HepG2 (cell line): Measurements from ENCODE around the gene NDUFV1. TPM values are rescaled to one million over a fixed set of nuclear protein-coding genes. Genes with fewer than 3 reads are reported as not detected.

Experiments
- CHD4 ChIP-seq: fragments of 200-600 bp; sonication (generic); IDR thresholded peaks from 2 replicates; pipeline ENCODE4 v1.7.0; 2017; ENCODE audit warnings: mild to moderate bottlenecking, low read length, borderline replicate concordance
- ESRRA ChIP-seq: sonication (generic); formaldehyde crosslinking; IDR thresholded peaks from 2 replicates; pipeline ENCODE4 v1.5.1; 2020; ENCODE audit warnings: mild to moderate bottlenecking, low read depth, missing genetic modification reagents
- JDP2 ChIP-seq: sonication (generic); formaldehyde crosslinking; IDR thresholded peaks from 2 replicates; pipeline ENCODE4 v1.8.1; 2022; ENCODE audit warnings: missing genetic modification reagents, borderline replicate concordance
- KDM1A ChIP-seq: IDR thresholded peaks from 2 replicates; pipeline ENCODE4 v1.6.1; 2016; ENCODE audit warnings: missing compliant biosample characterization
- MEF2D ChIP-seq: sonication (generic); formaldehyde crosslinking; IDR thresholded peaks from 2 replicates; pipeline ENCODE4 v1.5.1; 2020; ENCODE audit warnings: mild to moderate bottlenecking, missing genetic modification reagents
- MEIS2 ChIP-seq: sonication (generic); formaldehyde crosslinking; IDR thresholded peaks from 2 replicates; pipeline ENCODE4 v1.9.0; 2021; ENCODE audit warnings: mild to moderate bottlenecking, missing genetic modification reagents
- MIER3 ChIP-seq: IDR thresholded peaks from 2 replicates; pipeline ENCODE4 v1.6.1; 2016; ENCODE audit warnings: missing compliant biosample characterization, borderline replicate concordance
- MXI1 ChIP-seq: IDR thresholded peaks from 3 replicates; pipeline ENCODE4 v1.6.1; 2012; ENCODE audit warnings: low read depth, low read length, inconsistent platforms, borderline replicate concordance
- NFE2 ChIP-seq: sonication (generic); formaldehyde crosslinking; IDR thresholded peaks from 2 replicates; pipeline ENCODE4 v1.4.0; 2020; ENCODE audit warnings: missing genetic modification reagents
- NR1H2 ChIP-seq: sonication (generic); formaldehyde crosslinking; IDR thresholded peaks from 2 replicates; pipeline ENCODE4 v1.8.1; 2022; ENCODE audit warnings: low read depth, missing genetic modification reagents, borderline replicate concordance
- REXO4 ChIP-seq: sonication (generic); formaldehyde crosslinking; IDR thresholded peaks from 2 replicates; pipeline ENCODE4 v1.8.0; 2022; ENCODE audit warnings: missing genetic modification reagents, mild to moderate bottlenecking, borderline replicate concordance
- RFXANK ChIP-seq: IDR thresholded peaks from 2 replicates; pipeline ENCODE4 v1.6.1; 2016
- RNF2 ChIP-seq: fragments of 450-650 bp; conservative IDR thresholded peaks from 2 replicates; pipeline ENCODE4 v1.6.1; 2016; ENCODE audit warnings: low read depth
- SMAD1 ChIP-seq: sonication (generic); formaldehyde crosslinking; IDR thresholded peaks from 2 replicates; pipeline ENCODE4 v1.4.0; 2020; ENCODE audit warnings: missing genetic modification reagents, low read depth, mild to moderate bottlenecking, borderline replicate concordance
- ZKSCAN5 ChIP-seq: sonication (generic); formaldehyde crosslinking; IDR thresholded peaks from 2 replicates; pipeline ENCODE4 v1.5.1; 2020; ENCODE audit warnings: mild to moderate bottlenecking, missing genetic modification reagents
- ZNF232 ChIP-seq: sonication (generic); formaldehyde crosslinking; IDR thresholded peaks from 2 replicates; pipeline ENCODE4 v1.4.0; 2020; ENCODE audit warnings: missing genetic modification reagents, borderline replicate concordance
- ZNF251 ChIP-seq: sonication (generic); formaldehyde crosslinking; IDR thresholded peaks from 2 replicates; pipeline ENCODE4 v1.9.0; 2021; ENCODE audit warnings: mild to moderate bottlenecking, missing genetic modification reagents
- ZNF354B ChIP-seq: sonication (generic); formaldehyde crosslinking; IDR thresholded peaks from 2 replicates; pipeline ENCODE4 v1.8.0; 2022; ENCODE audit warnings: mild to moderate bottlenecking, missing genetic modification reagents
- ZNF562 ChIP-seq: sonication (generic); formaldehyde crosslinking; IDR thresholded peaks from 2 replicates; pipeline ENCODE4 v1.8.0; 2022; ENCODE audit warnings: missing genetic modification reagents, borderline replicate concordance
- ZNF563 ChIP-seq: sonication (generic); formaldehyde crosslinking; IDR thresholded peaks from 2 replicates; pipeline ENCODE4 v1.8.0; 2022; ENCODE audit warnings: mild to moderate bottlenecking, moderate library complexity, missing genetic modification reagents
- ZSCAN21 ChIP-seq: sonication (generic); formaldehyde crosslinking; IDR thresholded peaks from 2 replicates; pipeline ENCODE4 v1.8.0; 2022; ENCODE audit warnings: mild to moderate bottlenecking, missing genetic modification reagents, moderate library complexity, borderline replicate concordance
- polyA plus RNA-seq, 8 experiments: library from polyadenylated mRNA; depleted of rRNA in 3 of 8; stranded (reverse) in 7 of 8; unstranded in 1 of 8; fragments of >200 nt; fragmentation: Illumina TruSeq in 4 of 8; extraction: Trizol in 4 of 8; gene quantifications; 2 replicates each; pipeline versions ENCODE4 v1.2.1 to v1.2.3, GENCODE V29; 2011 to 2016; ENCODE audit warnings: low read depth in 4 of 8, missing spikeins in 1 of 8, mixed read lengths in 1 of 8; ENCODE audit not compliant: insufficient read depth in 1 of 8
- total RNA-seq, 5 experiments: library from RNA; depleted of rRNA; stranded (reverse); fragments of >200 nt; fragmentation: Illumina TruSeq; extraction: Trizol; gene quantifications; 2 replicates each; pipeline ENCODE4 v1.2.3, GENCODE V29; 2016; ENCODE audit warnings: low read depth in 1 of 5
- TF ChIP-seq, protein P1 (sequence below): sonication (generic); formaldehyde crosslinking; IDR thresholded peaks from 2 replicates; pipeline ENCODE4 v1.5.0; 2020; ENCODE audit warnings: mild to moderate bottlenecking, missing genetic modification reagents
- TF ChIP-seq, protein P2 (sequence below): sonication (generic); formaldehyde crosslinking; IDR thresholded peaks from 2 replicates; pipeline ENCODE4 v1.5.0; 2020; ENCODE audit warnings: mild to moderate bottlenecking, missing genetic modification reagents

The NDUFV1 gene
- total and polyA plus RNA-seq, 2 of the 13 experiments (the other 11 are each of a cell fraction or from before 2014, with no cell fraction given), result 88.9 to 137 TPM

DNA sequence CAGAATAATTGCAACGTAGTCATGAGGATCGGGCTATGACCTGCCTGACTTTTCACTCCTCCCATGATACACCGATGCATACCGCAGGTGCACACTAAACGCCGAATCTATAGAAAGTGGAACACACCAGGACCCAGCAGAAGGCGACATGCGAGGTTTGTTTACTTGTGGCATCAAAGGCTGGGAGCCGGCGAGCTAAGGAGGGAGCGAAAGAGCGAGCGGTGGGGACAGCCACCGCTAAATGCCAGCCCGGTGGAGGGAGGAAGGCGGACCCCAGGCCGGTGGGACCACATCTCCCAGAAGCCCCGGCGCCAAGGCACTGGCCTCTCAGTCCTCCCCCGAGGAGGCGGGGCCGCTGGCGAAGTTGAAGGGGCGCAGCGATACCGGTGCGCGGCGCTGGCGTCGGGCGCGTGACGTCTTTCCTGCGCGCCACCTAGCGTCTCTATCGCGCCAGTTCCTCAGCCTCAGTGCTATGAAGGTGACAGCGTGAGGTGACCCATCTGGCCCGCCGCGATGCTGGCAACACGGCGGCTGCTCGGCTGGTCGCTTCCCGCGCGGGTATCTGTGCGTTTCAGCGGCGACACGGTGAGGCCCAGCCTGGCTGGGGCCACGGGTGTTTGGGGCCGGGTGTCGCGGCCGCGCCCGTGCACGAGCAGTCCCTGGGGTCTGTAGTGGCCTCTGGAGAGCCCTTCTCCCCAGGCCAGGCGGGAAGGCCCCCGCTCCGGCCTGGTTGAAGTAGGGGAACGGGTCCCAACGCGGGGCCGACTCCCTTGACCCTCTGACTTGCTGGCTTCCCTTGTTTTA lies at the start of gene NDUFV1 (continued):
- TF ChIP-seq ZNF354B (CRISPR knock-in tag) (no peak), ZNF251 (CRISPR knock-in tag) (no peak), MIER3 (CRISPR knock-in tag) (peak; percentile 78; the same call in 1 of the 2 replicates), ESRRA (CRISPR knock-in tag) (peak; percentile 82), CHD4 (no peak), MEF2D (peak; percentile 35; the same call in 1 of the 2 replicates), ZNF232 (CRISPR knock-in tag) (no peak; the same call in 1 of the 2 replicates), ZKSCAN5 (CRISPR knock-in tag) (no peak), NR1H2 (CRISPR knock-in tag) (no peak), ZSCAN21 (CRISPR knock-in tag) (peak; percentile 91; the same call in 1 of the 2 replicates), ZNF562 (CRISPR knock-in tag) (no peak), SMAD1 (CRISPR knock-in tag) (no peak), RFXANK (CRISPR knock-in tag) (0 out of 2 replicates have a peak, but pooled peaks have one; percentile 69), MXI1 (peak; percentile 92; the same call in 1 of the 3 replicates), REXO4 (CRISPR knock-in tag) (no peak), RNF2 (no peak), MEIS2 (CRISPR knock-in tag) (no peak; the same call in 1 of the 2 replicates), NFE2 (CRISPR knock-in tag) (no peak), JDP2 (no peak), KDM1A (CRISPR knock-in tag) (no peak), ZNF563 (CRISPR knock-in tag) (no peak)
- TF ChIP-seq, protein P1, sequence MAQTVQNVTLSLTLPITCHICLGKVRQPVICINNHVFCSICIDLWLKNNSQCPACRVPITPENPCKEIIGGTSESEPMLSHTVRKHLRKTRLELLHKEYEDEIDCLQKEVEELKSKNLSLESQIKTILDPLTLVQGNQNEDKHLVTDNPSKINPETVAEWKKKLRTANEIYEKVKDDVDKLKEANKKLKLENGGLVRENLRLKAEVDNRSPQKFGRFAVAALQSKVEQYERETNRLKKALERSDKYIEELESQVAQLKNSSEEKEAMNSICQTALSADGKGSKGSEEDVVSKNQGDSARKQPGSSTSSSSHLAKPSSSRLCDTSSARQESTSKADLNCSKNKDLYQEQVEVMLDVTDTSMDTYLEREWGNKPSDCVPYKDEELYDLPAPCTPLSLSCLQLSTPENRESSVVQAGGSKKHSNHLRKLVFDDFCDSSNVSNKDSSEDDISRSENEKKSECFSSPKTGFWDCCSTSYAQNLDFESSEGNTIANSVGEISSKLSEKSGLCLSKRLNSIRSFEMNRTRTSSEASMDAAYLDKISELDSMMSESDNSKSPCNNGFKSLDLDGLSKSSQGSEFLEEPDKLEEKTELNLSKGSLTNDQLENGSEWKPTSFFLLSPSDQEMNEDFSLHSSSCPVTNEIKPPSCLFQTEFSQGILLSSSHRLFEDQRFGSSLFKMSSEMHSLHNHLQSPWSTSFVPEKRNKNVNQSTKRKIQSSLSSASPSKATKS (CRISPR knock-in tag), result no peak
- TF ChIP-seq, protein P2, sequence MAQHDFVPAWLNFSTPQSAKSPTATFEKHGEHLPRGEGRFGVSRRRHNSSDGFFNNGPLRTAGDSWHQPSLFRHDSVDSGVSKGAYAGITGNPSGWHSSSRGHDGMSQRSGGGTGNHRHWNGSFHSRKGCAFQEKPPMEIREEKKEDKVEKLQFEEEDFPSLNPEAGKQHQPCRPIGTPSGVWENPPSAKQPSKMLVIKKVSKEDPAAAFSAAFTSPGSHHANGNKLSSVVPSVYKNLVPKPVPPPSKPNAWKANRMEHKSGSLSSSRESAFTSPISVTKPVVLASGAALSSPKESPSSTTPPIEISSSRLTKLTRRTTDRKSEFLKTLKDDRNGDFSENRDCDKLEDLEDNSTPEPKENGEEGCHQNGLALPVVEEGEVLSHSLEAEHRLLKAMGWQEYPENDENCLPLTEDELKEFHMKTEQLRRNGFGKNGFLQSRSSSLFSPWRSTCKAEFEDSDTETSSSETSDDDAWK, result no peak
